Measurements from ENCODE around the gene MGLL.

- TF ChIP-seq CTCF (IDR thresholded peaks at IDR 0.05) (no peak), POLR2AphosphoS5 (IDR thresholded peaks at IDR 0.05) (no peak), POLR2A (IDR thresholded peaks at IDR 0.05) (no peak)
Observed at GRCh38 chr3:127669541-127670228, 152.6 kb downstream of the MGLL start.

All from breast epithelium (tissue), 3 donors.